B cell (primary cell): ENCODE data around the gene GADD45A.

Experiments used
- EZH2 ChIP-seq: IDR thresholded peaks from 2 replicates; pipeline ENCODE4 v1.6.1; 2012; ENCODE audit warnings: borderline replicate concordance, low read depth, mild to moderate bottlenecking, moderate library complexity, low read length; ENCODE audit not compliant: insufficient read depth, poor library complexity, severe bottlenecking
- TF ChIP-seq, protein P1 (sequence below): fragments of 200-600 bp; IDR thresholded peaks from one replicate; pipeline ENCODE4 v1.8.0; 2022; ENCODE audit warnings: antibody characterized with exemption, mild to moderate bottlenecking

DNA sequence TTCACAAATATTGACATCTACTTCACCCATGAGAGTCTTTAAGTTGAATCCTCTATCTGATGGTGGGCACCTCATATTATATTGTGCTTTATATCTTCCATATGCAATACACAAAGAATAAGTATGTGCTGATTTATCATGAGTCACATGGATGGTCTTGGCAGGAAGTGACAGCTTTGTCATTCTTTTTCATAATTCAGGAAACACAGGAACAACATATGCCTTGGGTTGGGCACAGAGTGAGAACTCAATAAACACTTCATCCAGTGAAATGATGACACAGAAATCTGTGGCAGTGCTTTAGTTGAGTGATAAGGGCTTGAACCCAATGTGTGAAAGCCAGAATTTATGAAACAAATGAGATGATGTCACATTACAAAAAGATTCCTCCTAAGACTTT is 41.2 kb downstream of the GADD45A start:
- TF ChIP-seq, protein P1, sequence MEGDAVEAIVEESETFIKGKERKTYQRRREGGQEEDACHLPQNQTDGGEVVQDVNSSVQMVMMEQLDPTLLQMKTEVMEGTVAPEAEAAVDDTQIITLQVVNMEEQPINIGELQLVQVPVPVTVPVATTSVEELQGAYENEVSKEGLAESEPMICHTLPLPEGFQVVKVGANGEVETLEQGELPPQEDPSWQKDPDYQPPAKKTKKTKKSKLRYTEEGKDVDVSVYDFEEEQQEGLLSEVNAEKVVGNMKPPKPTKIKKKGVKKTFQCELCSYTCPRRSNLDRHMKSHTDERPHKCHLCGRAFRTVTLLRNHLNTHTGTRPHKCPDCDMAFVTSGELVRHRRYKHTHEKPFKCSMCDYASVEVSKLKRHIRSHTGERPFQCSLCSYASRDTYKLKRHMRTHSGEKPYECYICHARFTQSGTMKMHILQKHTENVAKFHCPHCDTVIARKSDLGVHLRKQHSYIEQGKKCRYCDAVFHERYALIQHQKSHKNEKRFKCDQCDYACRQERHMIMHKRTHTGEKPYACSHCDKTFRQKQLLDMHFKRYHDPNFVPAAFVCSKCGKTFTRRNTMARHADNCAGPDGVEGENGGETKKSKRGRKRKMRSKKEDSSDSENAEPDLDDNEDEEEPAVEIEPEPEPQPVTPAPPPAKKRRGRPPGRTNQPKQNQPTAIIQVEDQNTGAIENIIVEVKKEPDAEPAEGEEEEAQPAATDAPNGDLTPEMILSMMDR = no peak
- no peak for TF ChIP-seq EZH2
